GM10248 (cell line): ENCODE data around the gene PRLR.

ENCODE experiments used
- CTCF ChIA-PET: fragments of 300-600 bp; sonication (Branson Sonifier 250); formaldehyde crosslinking; extraction: SDS; loops from one replicate; lab custom pipeline; 2021; ENCODE audit warnings: antibody characterized with exemption; lab: Yijun Ruan, JAX
- POLR2A ChIA-PET: fragments of 350-650 bp; sonication (Branson Sonifier 250); formaldehyde crosslinking; extraction: SDS; loops from one replicate; lab custom pipeline; 2020; ENCODE audit warnings: antibody characterized with exemption; lab: Yijun Ruan, JAX
- DNase-seq: peaks from one replicate; pipeline ENCODE4 v3.0.0; 2012; ENCODE audit errors: extremely low spot score
- CTCF ChIP-seq: IDR thresholded peaks from 2 replicates; pipeline ENCODE4 v1.5.1; 2012; ENCODE audit warnings: mild to moderate bottlenecking, low read depth; ENCODE audit errors: extremely low read depth, missing control alignments, control extremely low read depth

Gene PRLR

GRCh38 chr5:35124932-35125331 lies 105.4 kb downstream of the PRLR start:
- ChIA-PET CTCF (no interaction called here), POLR2A (no interaction called here)
- TF ChIP-seq CTCF = no peak

GRCh38 chr5:35122819-35123218 lies 107.5 kb downstream of the PRLR start:
- CTCF ChIA-PET = interaction anchor here (1.2 kb wide), 1 partner anchor 99 kb away, joined by 4 read pairs; no protein-coding TSS in a partner anchor

More at GRCh38 chr5:35124932-35125331, 105.4 kb downstream of the PRLR start:
- DNase-seq = no peak

GRCh38 chr5:35120715-35121114 lies 109.6 kb downstream of the PRLR start:
- CTCF ChIA-PET = no interaction called here
- POLR2A ChIA-PET = no interaction called here
- TF ChIP-seq CTCF = no peak
- DNase-seq = no peak

More at GRCh38 chr5:35122819-35123218, 107.5 kb downstream of the PRLR start:
- TF ChIP-seq CTCF = no peak
- POLR2A ChIA-PET = no interaction called here
- no peak for DNase-seq

- DNase-seq = peak; percentile 13
- TF ChIP-seq CTCF = no peak
- CTCF ChIA-PET = interaction anchor here (1.1 kb wide), 1 partner anchor 13 kb away, joined by 3 read pairs; no protein-coding TSS in a partner anchor
- POLR2A ChIA-PET = no interaction called here
Observed at GRCh38 chr5:35117967-35118366, 112.3 kb downstream of the PRLR start.

GRCh38 chr5:35115920-35116319 lies 114.4 kb downstream of the PRLR start:
- no peak for DNase-seq
- ChIA-PET POLR2A (no interaction called here), CTCF (interaction anchor here (1.2 kb wide), 1 partner anchor 320 kb away, joined by 3 read pairs; no protein-coding TSS in a partner anchor)
- TF ChIP-seq CTCF = no peak

- ChIA-PET CTCF (interaction anchor here (1.2 kb wide), 1 partner anchor 322 kb away, joined by 3 read pairs; no protein-coding TSS in a partner anchor), POLR2A (no interaction called here)
- DNase-seq = no peak
- TF ChIP-seq CTCF = no peak
Observed at GRCh38 chr5:35114698-35115097, 115.6 kb downstream of the PRLR start.
